Measurements from ENCODE around the gene HOXA3. TPM values are rescaled to one million over a fixed set of nuclear protein-coding genes. Genes with fewer than 3 reads are reported as not detected.

The HOXA3 gene
- total and polyA plus RNA-seq, 9 of the 15 experiments (the other 6 are each of a cell fraction or from before 2014, with no cell fraction given), result 0.04 to 0.13 TPM; not detected in 7

GRCh38 chr7:27123477-27124053, 28.8 kb downstream of the HOXA3 start:
- H3K79me2 ChIP-seq (ENCODE audit: control insufficient read depth, insufficient read depth, low read length), result no peaks in the 10 kb centered on the region
- intact Hi-C loops (cut with micrococcal nuclease), result no loop called here
- in situ Hi-C loops (cut with MboI), result no loop called here
- no peak overlapping the region for H3K27ac ChIP-seq (ENCODE audit: extremely low read depth, low read depth, low read length)
- POLR2A ChIA-PET, result no interaction called here
- no peaks in the 10 kb centered on the region for H3K9me1 ChIP-seq (ENCODE audit: control insufficient read depth, insufficient read depth, low read length)
- no peak overlapping the region for H2AFZ ChIP-seq (ENCODE audit: low read depth, low read length)
- peaks cover 28 to 57% of the 10 kb centered on the region in 2 experiments; a peak in 4 of 5 replicates for H3K27me3 ChIP-seq (ENCODE audit: control insufficient read depth in 2 of 2, insufficient read depth in 2 of 2, low read length in 2 of 2)
- H3K36me3 ChIP-seq (ENCODE audit: control insufficient read depth, insufficient read depth, low read length), result no peaks in the 10 kb centered on the region
- no peak overlapping the region for H3K9ac ChIP-seq (ENCODE audit: insufficient read depth in 1 of 2, low read depth in 2 of 2, low read length in 2 of 2)
- no TSS peak for BruUV-seq (replicated peaks)
- H3K4me3 ChIP-seq, result no peak overlapping the region
- no peaks in the 10 kb centered on the region; the same call in none of the 2 replicates for H4K20me1 ChIP-seq (replicated peaks; ENCODE audit: control insufficient read depth, insufficient read depth, low read length)
- 15% methylated on average over 20 of the region's 26 CpGs for WGBS (ENCODE audit: insufficient coverage, low coverage, missing lambda C conversion rate)
- CTCF ChIA-PET (ENCODE audit: low intra/inter-chr PET ratio), result no interaction called here
- DNase-seq (ENCODE audit: extremely low read depth in 1 of 4, low spot score in 3 of 4) (no peak), ATAC-seq (no peak), FAIRE-seq (no peak)
- no peaks in the 10 kb centered on the region for H3K9me3 ChIP-seq (replicated peaks; ENCODE audit: control insufficient read depth, insufficient read depth, low read depth, low read length)
- H3K4me1 ChIP-seq (replicated peaks in 1 of 2; ENCODE audit: control insufficient read depth in 2 of 2, insufficient read depth in 2 of 2, low read length in 2 of 2), result no peaks in the 10 kb centered on the region
- no peak overlapping the region for H3K4me2 ChIP-seq (ENCODE audit: insufficient read depth, low read length)
- TF ChIP-seq MCM5 (IDR thresholded peaks at IDR 0.05; ENCODE audit: low read depth), result no peak
- TF ChIP-seq NCOR1 (IDR thresholded peaks at IDR 0.05), result no peak
- no peak for TF ChIP-seq GABPB1 (CRISPR knock-in tag; IDR thresholded peaks at IDR 0.05)
- no peak for TF ChIP-seq ZNF695 (CRISPR knock-in tag; IDR thresholded peaks at IDR 0.05)
- TF ChIP-seq ZNF778 (CRISPR knock-in tag; IDR thresholded peaks at IDR 0.05), result no peak
- TF ChIP-seq RFX1 (IDR thresholded peaks at IDR 0.05), result no peak
- TF ChIP-seq NFE2L1 (tag; IDR thresholded peaks at IDR 0.05; ENCODE audit: borderline replicate concordance, low read depth), result no peak
- no peak for TF ChIP-seq RNF219 (CRISPR knock-in tag; IDR thresholded peaks at IDR 0.05)
- TF ChIP-seq HDAC1 (IDR thresholded peaks at IDR 0.05), result no peak
- TF ChIP-seq CSDE1 (IDR thresholded peaks at IDR 0.05), result no peak
- TF ChIP-seq ZNF316 (IDR thresholded peaks at IDR 0.05), result no peak
- TF ChIP-seq SP1 (CRISPR knock-in tag; IDR thresholded peaks at IDR 0.05), result no peak
- TF ChIP-seq ZNF655 (CRISPR knock-in tag; IDR thresholded peaks at IDR 0.05), result no peak
- TF ChIP-seq RERE (CRISPR knock-in tag; IDR thresholded peaks at IDR 0.05; ENCODE audit: borderline replicate concordance), result no peak

All from K562 (cell line).